ENCODE results near the gene OR2J1. TPM values are rescaled to one million over a fixed set of nuclear protein-coding genes. Genes with fewer than 3 reads are reported as not detected.

Gene OR2J1
- total and polyA plus RNA-seq, 9 of the 15 experiments (the other 6 are each of a cell fraction or from before 2014, with no cell fraction given), result not detected

DNA sequence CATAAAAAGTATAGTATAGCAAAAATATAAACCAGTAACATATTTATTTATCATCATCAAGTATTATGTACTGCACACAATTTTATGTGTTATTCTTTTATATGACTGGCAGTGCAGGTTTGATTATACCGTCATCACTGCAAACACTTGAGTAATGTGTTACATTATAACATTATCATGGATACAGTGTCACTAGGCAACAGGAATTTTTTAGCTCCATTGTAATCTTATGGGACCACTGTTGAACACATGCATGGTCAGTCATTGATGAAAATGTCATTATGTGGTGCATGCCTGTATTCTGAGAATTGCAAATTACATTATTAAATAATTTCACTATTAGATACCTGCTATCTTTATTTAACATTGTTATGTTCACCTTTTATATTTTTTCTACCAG lies 42.3 kb downstream of the OR2J1 start (continued):
- TF ChIP-seq, protein P1, sequence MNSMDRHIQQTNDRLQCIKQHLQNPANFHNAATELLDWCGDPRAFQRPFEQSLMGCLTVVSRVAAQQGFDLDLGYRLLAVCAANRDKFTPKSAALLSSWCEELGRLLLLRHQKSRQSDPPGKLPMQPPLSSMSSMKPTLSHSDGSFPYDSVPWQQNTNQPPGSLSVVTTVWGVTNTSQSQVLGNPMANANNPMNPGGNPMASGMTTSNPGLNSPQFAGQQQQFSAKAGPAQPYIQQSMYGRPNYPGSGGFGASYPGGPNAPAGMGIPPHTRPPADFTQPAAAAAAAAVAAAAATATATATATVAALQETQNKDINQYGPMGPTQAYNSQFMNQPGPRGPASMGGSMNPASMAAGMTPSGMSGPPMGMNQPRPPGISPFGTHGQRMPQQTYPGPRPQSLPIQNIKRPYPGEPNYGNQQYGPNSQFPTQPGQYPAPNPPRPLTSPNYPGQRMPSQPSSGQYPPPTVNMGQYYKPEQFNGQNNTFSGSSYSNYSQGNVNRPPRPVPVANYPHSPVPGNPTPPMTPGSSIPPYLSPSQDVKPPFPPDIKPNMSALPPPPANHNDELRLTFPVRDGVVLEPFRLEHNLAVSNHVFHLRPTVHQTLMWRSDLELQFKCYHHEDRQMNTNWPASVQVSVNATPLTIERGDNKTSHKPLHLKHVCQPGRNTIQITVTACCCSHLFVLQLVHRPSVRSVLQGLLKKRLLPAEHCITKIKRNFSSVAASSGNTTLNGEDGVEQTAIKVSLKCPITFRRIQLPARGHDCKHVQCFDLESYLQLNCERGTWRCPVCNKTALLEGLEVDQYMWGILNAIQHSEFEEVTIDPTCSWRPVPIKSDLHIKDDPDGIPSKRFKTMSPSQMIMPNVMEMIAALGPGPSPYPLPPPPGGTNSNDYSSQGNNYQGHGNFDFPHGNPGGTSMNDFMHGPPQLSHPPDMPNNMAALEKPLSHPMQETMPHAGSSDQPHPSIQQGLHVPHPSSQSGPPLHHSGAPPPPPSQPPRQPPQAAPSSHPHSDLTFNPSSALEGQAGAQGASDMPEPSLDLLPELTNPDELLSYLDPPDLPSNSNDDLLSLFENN (IDR thresholded peaks at IDR 0.05; ENCODE audit: low read depth in 2 of 2, low read length in 2 of 2), result no peak
- TF ChIP-seq ILK (tag; IDR thresholded peaks at IDR 0.05; ENCODE audit: borderline replicate concordance, low read depth), result no peak
- TF ChIP-seq MLX (CRISPR knock-in tag; conservative IDR thresholded peaks at IDR 0.05), result no peak
- TF ChIP-seq ERF (CRISPR knock-in tag; IDR thresholded peaks at IDR 0.05), result no peak
- TF ChIP-seq ZNF274 (IDR thresholded peaks at IDR 0.05; ENCODE audit: borderline replicate concordance, low read depth, low read length), result no peak
- TF ChIP-seq TCFL5 (CRISPR knock-in tag; conservative IDR thresholded peaks at IDR 0.05), result no peak
- no peak for TF ChIP-seq BCOR (IDR thresholded peaks at IDR 0.05)
- TF ChIP-seq PTTG1 (tag; IDR thresholded peaks at IDR 0.05; ENCODE audit: low read depth), result no peak
- TF ChIP-seq FOXK1 (CRISPR knock-in tag; IDR thresholded peaks at IDR 0.05; ENCODE audit: borderline replicate concordance), result no peak
- TF ChIP-seq ZC3H8 (IDR thresholded peaks at IDR 0.05), result no peak

Data from K562 (cell line).